Activated naive CD8-positive, alpha-beta T cell treated with anti-CD3 and anti-CD28 coated beads, Interleukin-2, amount 50 U/mL, for 24 hours (primary cell): ENCODE results near the gene BCLAF1.
"Not testable (repeated sequence)": the region's sequence is repeated elsewhere in the genome, so short reads cannot be mapped to it uniquely, and the experiment has no call there.

ENCODE experiments used
- ATAC-seq: fragments of 150-1000 bp; cut with Tn5 transposase; one replicate; pipeline ENCODE4 v1.10.0; 2021
- DNase-seq: peaks from one replicate; pipeline ENCODE4 v3.0.0; 2021
- H3K27ac Mint-ChIP-seq: one replicate; pipeline ENCODE4 v1.8.0; 2021; ENCODE audit warnings: mild to moderate bottlenecking, mixed read lengths
- H3K27me3 Mint-ChIP-seq: one replicate; pipeline ENCODE4 v1.8.0; 2021; ENCODE audit warnings: mixed read lengths
- H3K36me3 Mint-ChIP-seq: one replicate; pipeline ENCODE4 v1.8.0; 2021; ENCODE audit warnings: low read depth, mixed read lengths
- H3K4me1 Mint-ChIP-seq: one replicate; pipeline ENCODE4 v1.8.0; 2021; ENCODE audit warnings: mixed read lengths
- H3K4me3 Mint-ChIP-seq: one replicate; pipeline ENCODE4 v1.8.0; 2021; ENCODE audit warnings: mild to moderate bottlenecking, moderate library complexity, mixed read lengths
- H3K9me3 Mint-ChIP-seq: one replicate; pipeline ENCODE4 v1.8.0; 2021; ENCODE audit warnings: mixed read lengths

BCLAF1 gene

DNA sequence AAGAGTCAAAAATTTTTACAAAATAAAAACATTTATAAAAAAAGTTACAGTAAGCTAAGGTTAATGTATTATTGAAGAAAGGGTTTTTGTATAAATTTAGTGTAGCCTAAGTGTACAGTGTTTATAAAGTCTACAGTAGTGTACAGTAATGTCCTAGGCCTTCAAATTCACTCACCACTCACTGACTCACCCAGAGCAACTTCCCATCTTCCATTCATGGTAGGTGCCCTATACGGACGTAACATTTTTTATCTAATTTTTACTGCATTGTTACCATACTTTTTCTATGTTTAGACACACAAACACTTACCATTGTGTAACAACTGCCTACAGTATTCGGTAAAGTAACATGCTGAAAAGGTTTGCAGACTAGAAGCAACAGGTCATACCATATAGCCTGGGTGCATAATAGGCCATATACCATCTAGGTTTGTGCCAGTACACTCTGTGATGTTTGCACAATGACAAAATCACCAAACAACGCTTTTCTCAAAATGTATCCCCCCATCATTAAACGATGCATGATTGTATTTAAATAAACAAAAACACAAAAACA lies 45.5 kb downstream of the BCLAF1 start:
- DNase-seq = no peak

DNA sequence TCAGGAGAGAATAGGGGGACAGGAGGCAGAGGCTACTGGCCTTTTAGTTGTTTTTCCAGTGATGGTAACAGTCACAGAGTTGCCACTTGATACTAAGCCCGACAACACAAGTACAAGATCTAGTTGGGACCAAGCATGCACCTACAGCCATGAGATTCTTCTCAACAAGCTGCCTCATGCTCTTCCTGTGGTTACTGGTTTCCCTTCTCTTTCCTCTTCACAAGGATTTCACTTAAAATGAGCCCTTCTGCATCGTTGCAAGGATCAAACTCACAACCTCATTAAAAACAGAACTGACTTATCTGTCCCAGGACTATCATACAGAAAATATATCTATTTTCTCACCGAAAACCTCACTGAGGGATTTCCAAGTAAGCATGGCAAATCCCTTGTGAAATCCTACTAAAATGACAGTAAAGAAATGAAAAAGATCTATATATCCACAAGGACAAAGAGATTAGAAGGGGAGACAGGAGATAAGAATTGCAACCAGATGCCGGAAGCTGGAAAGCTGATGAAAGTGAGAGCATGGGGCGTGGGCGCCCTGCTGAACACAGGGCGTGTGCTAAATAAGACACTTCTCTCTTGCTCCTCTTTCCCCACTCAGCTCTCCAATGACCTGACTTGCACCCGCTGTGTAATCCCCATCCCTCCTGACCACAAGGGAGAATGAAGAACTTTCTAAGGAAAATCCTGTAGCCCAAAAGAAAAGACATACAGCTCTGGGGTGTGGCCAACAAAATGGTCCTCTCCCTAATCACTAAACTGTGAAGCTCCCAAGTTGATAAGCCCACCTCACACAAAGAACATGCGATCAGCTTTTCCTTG lies 53.0 kb downstream of the BCLAF1 start:
- Mint-ChIP-seq H3K4me1 (peaks cover 5% of the 10 kb centered on the region), H3K4me3 (no peak overlapping the region), H3K27ac (no peak overlapping the region), H3K9me3 (no peaks in the 10 kb centered on the region), H3K36me3 (peaks cover 52% of the 10 kb centered on the region), H3K27me3 (no peaks in the 10 kb centered on the region)
- ATAC-seq (no peak), DNase-seq (no peak)

More for the DNA sequence above, 45.5 kb downstream of the BCLAF1 start:
- peaks cover 61% of the 10 kb centered on the region for H3K36me3 Mint-ChIP-seq
- H3K9me3 Mint-ChIP-seq = no peaks in the 10 kb centered on the region
- H3K4me3 Mint-ChIP-seq = no peak overlapping the region
- peaks cover 9% of the 10 kb centered on the region for H3K4me1 Mint-ChIP-seq
- no peak for ATAC-seq
- no peaks in the 10 kb centered on the region for H3K27me3 Mint-ChIP-seq
- H3K27ac Mint-ChIP-seq = no peak overlapping the region

GRCh38 chr6:136235233-136235564 lies 54.4 kb downstream of the BCLAF1 start:
- H3K27me3 Mint-ChIP-seq = no peaks in the 10 kb centered on the region
- peaks cover 5% of the 10 kb centered on the region for H3K4me1 Mint-ChIP-seq
- no peaks in the 10 kb centered on the region for H3K9me3 Mint-ChIP-seq
- DNase-seq (no peak), ATAC-seq (no peak)
- peaks cover 50% of the 10 kb centered on the region for H3K36me3 Mint-ChIP-seq
- H3K27ac Mint-ChIP-seq = no peak overlapping the region
- no peak overlapping the region for H3K4me3 Mint-ChIP-seq

GRCh38 chr6:136232701-136233100 lies 56.9 kb downstream of the BCLAF1 start:
- H3K4me3 Mint-ChIP-seq = no peak overlapping the region
- no peak overlapping the region for H3K27ac Mint-ChIP-seq
- ATAC-seq (no peak), DNase-seq (no peak)
- peaks cover 43% of the 10 kb centered on the region for H3K36me3 Mint-ChIP-seq
- no peaks in the 10 kb centered on the region for H3K27me3 Mint-ChIP-seq
- no peaks in the 10 kb centered on the region for H3K9me3 Mint-ChIP-seq
- peaks cover 5% of the 10 kb centered on the region for H3K4me1 Mint-ChIP-seq

DNA sequence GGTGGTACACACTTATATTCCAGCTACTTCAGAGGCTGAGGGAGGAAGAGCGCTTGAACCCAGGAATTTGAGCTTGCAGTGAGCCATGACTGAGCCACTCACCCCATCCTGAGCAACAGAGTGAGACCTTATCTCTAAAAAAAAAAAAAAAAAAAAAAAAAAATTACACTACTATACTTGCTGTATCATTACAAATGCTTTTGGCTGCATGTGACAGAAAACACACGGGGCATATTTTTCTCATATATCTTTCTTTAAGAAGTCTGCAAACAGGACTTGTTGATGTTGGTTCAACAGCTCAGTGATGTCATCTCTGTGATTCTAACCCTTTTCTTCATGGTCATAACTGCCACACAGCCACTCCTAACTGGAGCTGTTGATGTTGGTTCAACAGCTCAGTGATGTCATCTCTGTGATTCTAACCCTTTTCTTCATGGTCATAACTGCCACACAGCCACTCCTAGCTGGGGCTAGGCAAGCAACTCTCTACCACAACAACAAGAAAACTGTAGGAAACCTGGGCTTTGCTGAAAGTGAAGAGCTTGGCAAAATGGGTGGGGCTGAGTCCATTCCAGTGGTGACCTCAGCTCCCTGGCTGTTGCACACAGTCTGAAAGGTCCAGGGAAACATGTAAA lies 59.3 kb downstream of the BCLAF1 start:
- H3K4me1 Mint-ChIP-seq = peaks cover 14% of the 10 kb centered on the region
- peaks cover 29% of the 10 kb centered on the region for H3K36me3 Mint-ChIP-seq
- no peak overlapping the region for H3K27ac Mint-ChIP-seq
- DNase-seq = no peak
- H3K27me3 Mint-ChIP-seq = no peaks in the 10 kb centered on the region
- H3K4me3 Mint-ChIP-seq = no peak overlapping the region
- ATAC-seq = no peak
- H3K9me3 Mint-ChIP-seq = peaks cover 4% of the 10 kb centered on the region

GRCh38 chr6:136228814-136229213 lies 60.8 kb downstream of the BCLAF1 start:
- Mint-ChIP-seq H3K4me3 (no peak overlapping the region), H3K27ac (no peak overlapping the region), H3K4me1 (peaks cover 17% of the 10 kb centered on the region), H3K36me3 (peaks cover 19% of the 10 kb centered on the region), H3K27me3 (no peaks in the 10 kb centered on the region), H3K9me3 (peaks cover 10% of the 10 kb centered on the region)
- ATAC-seq (no peak), DNase-seq (no peak)

- H3K27ac Mint-ChIP-seq = no peak overlapping the region
- peaks cover 10% of the 10 kb centered on the region for H3K9me3 Mint-ChIP-seq
- H3K36me3 Mint-ChIP-seq = peaks cover 14% of the 10 kb centered on the region
- H3K27me3 Mint-ChIP-seq = peaks cover 2% of the 10 kb centered on the region
- ATAC-seq (no peak), DNase-seq (no peak)
- peak overlapping the region; percentile 13 for H3K4me3 Mint-ChIP-seq
- peaks cover 17% of the 10 kb centered on the region for H3K4me1 Mint-ChIP-seq
Observed at GRCh38 chr6:136226674-136227377, 62.8 kb downstream of the BCLAF1 start.

- Mint-ChIP-seq H3K36me3 (peaks cover 14% of the 10 kb centered on the region), H3K27me3 (peaks cover 2% of the 10 kb centered on the region), H3K9me3 (peaks cover 10% of the 10 kb centered on the region), H3K27ac (peak overlapping the region; percentile 52), H3K4me1 (peaks cover 17% of the 10 kb centered on the region), H3K4me3 (peak overlapping the region; percentile 13)
- DNase-seq = peak; percentile 51
- peak; percentile 54 for ATAC-seq
Observed at GRCh38 chr6:136226027-136226673, 63.5 kb downstream of the BCLAF1 start.

GRCh38 chr6:136225496-136225895 lies 64.2 kb downstream of the BCLAF1 start:
- peak; percentile 59 for ATAC-seq
- Mint-ChIP-seq H3K4me3 (no peak overlapping the region), H3K4me1 (peaks cover 17% of the 10 kb centered on the region), H3K27me3 (peaks cover 2% of the 10 kb centered on the region), H3K27ac (no peak overlapping the region), H3K9me3 (peaks cover 11% of the 10 kb centered on the region), H3K36me3 (peaks cover 8% of the 10 kb centered on the region)
- DNase-seq = peak; percentile 37

DNA sequence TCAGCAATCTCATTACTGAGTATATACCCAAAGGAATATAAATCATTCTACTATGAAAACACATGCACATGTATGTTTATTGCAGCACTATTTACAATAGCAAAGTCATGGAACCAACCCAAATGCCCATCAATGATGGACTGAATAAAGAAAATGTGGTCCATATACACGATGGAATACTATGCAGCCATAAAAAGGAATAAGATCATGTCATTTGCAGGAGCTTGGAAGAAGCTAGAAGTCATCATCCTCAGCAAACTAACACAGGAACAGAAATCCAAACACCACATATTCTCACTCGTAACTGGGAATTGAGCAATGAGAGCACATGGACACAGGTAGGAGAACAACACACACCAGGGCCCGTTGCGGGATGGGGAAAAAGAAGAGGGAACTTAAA lies 64.7 kb downstream of the BCLAF1 start:
- ATAC-seq, H3K27me3 Mint-ChIP-seq, DNase-seq, H3K27ac Mint-ChIP-seq, H3K36me3 Mint-ChIP-seq, H3K4me3 Mint-ChIP-seq: not testable (repeated sequence)
- peaks cover 17% of the 10 kb centered on the region for H3K4me1 Mint-ChIP-seq
- peaks cover 16% of the 10 kb centered on the region for H3K9me3 Mint-ChIP-seq

- Mint-ChIP-seq H3K27ac (no peak overlapping the region), H3K36me3 (no peaks in the 10 kb centered on the region), H3K27me3 (no peaks in the 10 kb centered on the region), H3K4me1 (no peaks in the 10 kb centered on the region), H3K9me3 (peaks cover 7% of the 10 kb centered on the region), H3K4me3 (no peak overlapping the region)
- ATAC-seq = no peak
- no peak for DNase-seq
Observed at GRCh38 chr6:136216503-136217401, 72.9 kb downstream of the BCLAF1 start.

GRCh38 chr6:136213853-136214252 lies 75.8 kb downstream of the BCLAF1 start:
- Mint-ChIP-seq H3K27ac (no peak overlapping the region), H3K36me3 (no peaks in the 10 kb centered on the region), H3K27me3 (no peaks in the 10 kb centered on the region), H3K9me3 (no peaks in the 10 kb centered on the region), H3K4me1 (no peaks in the 10 kb centered on the region), H3K4me3 (no peak overlapping the region)
- no peak for ATAC-seq
- DNase-seq = no peak

DNA sequence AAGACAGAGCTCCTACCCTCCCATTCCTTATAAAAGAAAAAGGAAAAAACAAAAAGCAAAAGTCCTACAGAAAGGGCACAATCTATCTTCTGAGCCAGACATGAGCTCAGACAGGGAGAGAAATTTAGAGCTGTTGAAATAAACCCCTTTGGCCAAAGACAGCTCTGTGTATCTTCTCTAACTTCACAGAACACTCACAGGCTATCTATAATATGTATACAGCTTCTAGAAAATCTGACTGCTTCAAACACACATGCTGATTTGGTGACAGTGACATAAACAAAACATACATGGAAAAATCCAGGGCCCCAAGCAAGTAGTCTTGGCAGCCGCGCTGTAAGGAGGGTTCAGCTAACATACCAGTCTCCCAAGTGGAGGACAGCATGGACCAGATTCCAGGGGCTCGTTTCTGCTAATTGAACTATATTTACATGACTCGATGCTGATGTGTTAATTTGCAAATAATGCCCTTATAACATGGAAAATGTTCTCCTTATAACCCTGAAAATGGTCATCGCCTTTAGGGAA lies 76.6 kb downstream of the BCLAF1 start:
- H3K9me3 Mint-ChIP-seq = no peaks in the 10 kb centered on the region
- no peak overlapping the region for H3K4me3 Mint-ChIP-seq
- no peak for ATAC-seq

More for the DNA sequence above, 76.6 kb downstream of the BCLAF1 start:
- no peak for DNase-seq
- Mint-ChIP-seq H3K4me1 (no peaks in the 10 kb centered on the region), H3K36me3 (no peaks in the 10 kb centered on the region), H3K27me3 (no peaks in the 10 kb centered on the region), H3K27ac (no peak overlapping the region)
